HG02678 (cell line): Measurements from ENCODE around the gene PSMA5.

Experiments
- ATAC-seq: cut with Tn5 transposase; IDR thresholded peaks from one replicate; pipeline ENCODE4 v1.9.1; 2021; ENCODE audit warnings: mild to moderate bottlenecking, moderate library complexity; ENCODE audit not compliant: unreplicated experiment

PSMA5 gene

GRCh38 chr1:109370712-109371340 is 55.4 kb downstream of the PSMA5 start:
- no peak for ATAC-seq

DNA sequence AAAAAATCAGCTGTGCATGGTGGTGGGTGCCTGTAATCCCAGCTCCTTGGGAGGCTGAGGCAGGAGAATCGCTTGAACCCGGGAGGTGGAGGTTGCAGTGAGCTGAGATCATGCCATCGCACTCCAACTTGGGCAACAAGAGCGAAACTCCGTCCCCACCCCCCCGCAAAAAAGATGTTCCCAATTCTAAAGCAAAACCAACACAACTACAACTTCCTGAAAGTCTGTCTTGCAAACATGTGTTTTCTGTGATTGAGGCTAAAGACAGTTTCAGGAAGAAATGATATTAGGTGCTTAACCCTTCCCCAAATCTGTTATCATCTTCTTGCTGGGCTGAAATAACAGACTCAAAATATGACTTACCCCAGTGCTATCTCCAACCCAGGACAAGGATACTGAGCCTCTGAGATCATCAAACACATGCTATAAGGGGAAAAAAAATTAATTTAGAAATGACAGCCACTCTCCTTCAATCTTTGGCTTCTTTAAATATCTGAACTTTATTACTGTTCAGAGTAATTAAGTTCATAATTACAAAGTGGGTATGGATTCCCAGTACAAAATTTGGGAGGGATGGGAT is 57.0 kb downstream of the PSMA5 start:
- no peak for ATAC-seq

- no peak for ATAC-seq
Measured at GRCh38 chr1:109368464-109368863, 57.8 kb downstream of the PSMA5 start.

GRCh38 chr1:109367626-109368025 is 58.6 kb downstream of the PSMA5 start:
- ATAC-seq, result no peak

- ATAC-seq, result no peak
Measured at GRCh38 chr1:109365642-109366204, 60.5 kb downstream of the PSMA5 start.

DNA sequence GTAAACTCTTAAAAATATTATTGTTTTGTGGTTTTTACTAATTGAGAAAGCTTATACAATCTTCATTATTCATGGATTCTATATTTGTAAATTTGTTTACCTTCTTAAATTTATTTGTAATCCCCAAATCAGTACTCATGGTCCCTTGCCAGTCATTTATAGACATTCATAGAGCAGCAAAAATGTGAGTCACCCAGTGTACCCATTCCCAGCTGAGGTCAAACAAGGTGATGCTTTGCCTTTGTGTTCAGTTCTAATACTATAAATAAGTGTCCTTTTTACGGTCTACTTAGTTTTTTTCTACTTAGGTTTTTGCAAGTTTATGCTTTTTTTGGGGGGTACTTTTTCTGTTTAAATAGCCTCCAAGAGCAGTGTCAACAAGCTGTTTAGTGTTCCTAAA is 64.6 kb downstream of the PSMA5 start:
- ATAC-seq, result no peak

DNA sequence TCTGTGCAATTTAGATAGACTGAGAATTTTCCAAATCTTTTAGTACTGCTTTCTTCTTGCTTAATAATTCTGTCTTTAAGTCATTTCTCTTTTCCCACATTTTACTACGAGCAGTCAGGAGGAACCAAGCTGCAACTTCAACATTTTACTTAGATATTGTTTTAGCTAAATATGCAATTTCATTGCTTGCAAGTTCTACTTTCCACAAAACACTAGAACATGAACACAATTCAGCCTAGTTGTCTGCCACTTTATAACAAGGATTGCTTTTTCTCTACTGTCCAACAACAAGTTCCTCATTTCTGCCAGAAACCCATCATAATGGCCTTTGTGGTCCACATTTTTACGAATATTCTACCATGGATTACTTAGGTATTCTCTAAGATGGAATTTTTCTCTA is 65.2 kb downstream of the PSMA5 start:
- no peak for ATAC-seq

- ATAC-seq, result no peak
Measured at GRCh38 chr1:109357616-109358015, 68.6 kb downstream of the PSMA5 start.

DNA sequence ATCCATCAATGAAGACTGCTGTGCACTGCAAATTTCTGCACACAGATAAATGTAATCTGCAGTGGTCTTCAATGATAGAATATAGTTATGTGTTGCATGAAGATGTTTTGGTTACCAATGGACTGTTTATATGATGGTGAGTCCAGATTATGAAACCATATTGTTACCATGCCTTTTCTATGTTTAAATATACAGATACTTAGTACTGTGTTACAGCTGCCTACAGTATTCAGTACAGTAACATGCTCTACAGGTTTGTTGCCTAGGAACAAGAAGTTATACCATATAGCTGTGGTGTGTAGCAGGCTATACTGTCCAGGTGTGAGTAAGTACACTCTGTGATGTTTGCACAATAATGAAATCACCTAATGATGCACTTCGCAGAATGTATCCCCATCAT is 69.3 kb downstream of the PSMA5 start:
- no peak for ATAC-seq

GRCh38 chr1:109356505-109356904 is 69.7 kb downstream of the PSMA5 start:
- ATAC-seq, result no peak

DNA sequence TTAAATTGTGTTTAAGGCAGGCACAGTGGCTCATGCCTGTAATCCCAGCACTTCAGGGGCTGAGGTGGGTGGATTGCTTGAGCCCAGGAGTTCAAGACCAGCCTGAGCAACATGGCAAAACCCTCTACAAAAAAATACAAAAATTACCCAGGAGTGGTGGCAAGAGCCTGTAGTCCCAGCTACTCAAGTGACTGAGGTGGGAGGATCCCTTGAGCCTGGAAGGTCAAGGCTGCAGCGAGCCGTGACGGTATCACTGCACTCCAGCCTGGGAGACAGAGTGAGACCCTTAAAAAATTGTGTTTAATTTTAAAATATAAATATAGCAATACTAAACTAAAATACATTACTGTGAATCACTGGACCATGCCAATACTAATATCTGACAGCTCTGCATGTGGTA is 71.3 kb downstream of the PSMA5 start:
- no peak for ATAC-seq

DNA sequence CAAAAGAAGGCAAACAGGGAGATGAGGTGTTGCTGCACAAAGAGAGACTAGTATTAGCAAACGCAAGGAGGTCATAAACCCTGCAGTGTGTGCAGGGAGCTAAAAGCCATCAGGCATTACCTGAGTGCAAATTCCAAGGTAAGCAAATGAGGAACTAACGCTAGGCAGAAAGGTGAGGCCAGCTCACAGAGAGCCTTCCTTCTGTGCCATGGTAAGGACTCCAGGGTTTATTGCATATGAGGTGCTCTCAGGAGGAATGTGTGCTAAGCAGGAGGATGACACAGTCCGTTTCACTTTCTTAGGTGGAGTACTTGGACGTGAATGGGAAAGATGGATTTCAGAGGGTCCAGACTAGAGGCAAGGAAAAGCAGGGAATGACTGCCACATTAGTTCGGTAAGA is 74.8 kb downstream of the PSMA5 start:
- ATAC-seq, result no peak

GRCh38 chr1:109350655-109351054 is 75.6 kb downstream of the PSMA5 start:
- ATAC-seq, result no peak

- ATAC-seq, result no peak
Measured at GRCh38 chr1:109350182-109350581, 76.1 kb downstream of the PSMA5 start.
